Neural progenitor cell (in vitro differentiated cells): ENCODE data around the gene GRK1. TPM values are rescaled to one million over a fixed set of nuclear protein-coding genes. Genes with fewer than 3 reads are reported as not detected.
A peak's percentile ranks its signal among the peaks of the same experiment; 100 is the strongest.

ENCODE experiments used
- DNase-seq: peaks from one replicate; pipeline ENCODE4 v3.0.0-alpha.2; 2016; ENCODE audit warnings: low spot score
- H2AFZ ChIP-seq: fragments of 200-600 bp; sonication (generic); replicated peaks from 2 replicates; pipeline ENCODE4 v1.6.1; 2016; ENCODE audit warnings: antibody characterized with exemption
- H3F3A ChIP-seq: fragments of 200-600 bp; sonication (generic); 2 replicates; pipeline ENCODE4 v1.6.1; 2016; ENCODE audit warnings: antibody characterized with exemption, low read depth
- H3K27ac ChIP-seq: fragments of 200-600 bp; sonication (generic); 2 replicates; pipeline ENCODE4 v1.5.1; 2016; ENCODE audit warnings: mild to moderate bottlenecking
- H3K27me3 ChIP-seq: fragments of 200-600 bp; sonication (generic); 2 replicates; pipeline ENCODE4 v1.6.1; 2016; ENCODE audit warnings: mild to moderate bottlenecking, moderate library complexity
- H3K36me3 ChIP-seq: fragments of 200-600 bp; sonication (generic); 2 replicates; pipeline ENCODE4 v1.5.1; 2016
- H3K4me1 ChIP-seq: fragments of 200-600 bp; sonication (generic); 2 replicates; pipeline ENCODE4 v1.6.1; 2016; ENCODE audit warnings: mixed run types
- H3K4me2 ChIP-seq: fragments of 200-600 bp; sonication (generic); 2 replicates; pipeline ENCODE4 v1.6.1; 2016
- H3K4me3 ChIP-seq: fragments of 200-600 bp; sonication (generic); 2 replicates; pipeline ENCODE4 v1.5.1; 2016
- H3K79me2 ChIP-seq: fragments of 200-600 bp; sonication (generic); 2 replicates; pipeline ENCODE4 v1.6.1; 2016; ENCODE audit warnings: low read depth
- H3K9ac ChIP-seq: fragments of 200-600 bp; sonication (generic); 2 replicates; pipeline ENCODE4 v1.6.1; 2016
- H3K9me3 ChIP-seq: fragments of 200-600 bp; sonication (generic); 2 replicates; pipeline ENCODE4 v1.5.1; 2016; ENCODE audit warnings: low read depth
- H4K20me1 ChIP-seq: fragments of 200-600 bp; sonication (generic); 2 replicates; pipeline ENCODE4 v1.6.1; 2016; ENCODE audit warnings: low read depth
- H3K27ac Mint-ChIP-seq: 3 replicates; pipeline ENCODE4 v1.8.0; 2021; ENCODE audit warnings: mixed read lengths
- H3K27me3 Mint-ChIP-seq: 2 replicates; pipeline ENCODE4 v1.8.0; 2022; ENCODE audit warnings: low read depth, mild to moderate bottlenecking, inconsistent platforms, moderate library complexity, mixed read lengths; ENCODE audit not compliant: insufficient read depth
- H3K36me3 Mint-ChIP-seq: 3 replicates; pipeline ENCODE4 v1.8.0; 2021; ENCODE audit warnings: mixed read lengths
- H3K4me1 Mint-ChIP-seq: 3 replicates; pipeline ENCODE4 v1.8.0; 2021; ENCODE audit warnings: mixed read lengths
- H3K4me3 Mint-ChIP-seq: 3 replicates; pipeline ENCODE4 v1.8.0; 2021; ENCODE audit warnings: mild to moderate bottlenecking, moderate library complexity, mixed read lengths
- H3K9me3 Mint-ChIP-seq: 3 replicates; pipeline ENCODE4 v1.8.0; 2020; ENCODE audit warnings: mixed read lengths
- CTCF ChIP-seq: fragments of 200-600 bp; sonication (generic); IDR thresholded peaks from 2 replicates; pipeline ENCODE4 v1.5.1; 2017; ENCODE audit warnings: antibody characterized with exemption, mild to moderate bottlenecking
- EZH2 ChIP-seq: fragments of 200-600 bp; sonication (generic); IDR thresholded peaks from 2 replicates; pipeline ENCODE4 v1.6.1; 2017; ENCODE audit warnings: antibody characterized with exemption, mild to moderate bottlenecking, moderate library complexity
- EZH2phosphoT487 ChIP-seq: fragments of 200-600 bp; sonication (generic); IDR thresholded peaks from 2 replicates; pipeline ENCODE4 v1.6.1; 2017; ENCODE audit warnings: antibody characterized with exemption
- total RNA-seq: library from RNA; depleted of rRNA; stranded (reverse); fragments of >200 nt; gene quantifications from 2 replicates; pipeline ENCODE4 v1.2.3, GENCODE V29; 2015; ENCODE audit warnings: low replicate concordance

The GRK1 gene
- total RNA-seq, 1 donor from 2014 or later, result not detected

- H3K4me3 Mint-ChIP-seq, result no peak overlapping the region
- no peaks in the 10 kb centered on the region for H3K36me3 Mint-ChIP-seq
- H3K36me3 ChIP-seq, result no peaks in the 10 kb centered on the region
- no peak for DNase-seq
- no peak overlapping the region for H3K4me3 ChIP-seq
- H2AFZ ChIP-seq, result no peak overlapping the region
- peaks cover 19% of the 10 kb centered on the region for H3K27me3 Mint-ChIP-seq
- no peak overlapping the region for H3K4me2 ChIP-seq
- peaks cover 38% of the 10 kb centered on the region for H3K27me3 ChIP-seq
- peaks cover 11% of the 10 kb centered on the region for H3K4me1 Mint-ChIP-seq
- peaks cover 17% of the 10 kb centered on the region for H3F3A ChIP-seq
- H3K9me3 ChIP-seq, result no peaks in the 10 kb centered on the region
- no peaks in the 10 kb centered on the region for H3K9me3 Mint-ChIP-seq
- no peak overlapping the region for H3K9ac ChIP-seq
- peaks cover 12% of the 10 kb centered on the region for H3K4me1 ChIP-seq
- TF ChIP-seq EZH2, result no peak
- no peak for TF ChIP-seq EZH2phosphoT487
- no peaks in the 10 kb centered on the region for H3K79me2 ChIP-seq
- no peak overlapping the region for H3K27ac ChIP-seq
- peaks cover 12% of the 10 kb centered on the region for H4K20me1 ChIP-seq
- no peak overlapping the region for H3K27ac Mint-ChIP-seq
Observed at GRCh38 chr13:113762538-113762937, 95.5 kb downstream of the GRK1 start.

DNA sequence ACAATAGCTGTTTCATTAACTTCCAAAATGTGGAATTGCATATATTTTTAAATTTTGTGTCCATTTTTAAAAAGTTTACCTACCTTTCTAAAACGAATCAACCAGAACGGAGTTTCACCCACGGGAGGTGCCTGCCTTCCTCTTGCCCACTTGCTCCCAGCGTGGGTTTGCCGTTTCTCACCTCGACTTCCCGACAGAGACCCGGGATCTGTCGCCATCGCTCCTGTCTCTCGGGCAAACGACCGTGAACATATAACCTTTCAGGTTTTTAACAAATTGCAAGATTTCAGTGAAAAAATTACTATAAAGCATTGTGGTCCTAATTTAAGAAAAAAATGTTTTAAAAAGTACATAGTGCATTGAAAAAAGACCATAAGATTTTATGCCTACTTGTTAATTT is 96.2 kb downstream of the GRK1 start:
- peaks cover 8% of the 10 kb centered on the region for H3K4me1 Mint-ChIP-seq
- Histone ChIP-seq H3K4me2 (no peak overlapping the region), H3K9ac (no peak overlapping the region), H3K79me2 (no peaks in the 10 kb centered on the region), H4K20me1 (peaks cover 12% of the 10 kb centered on the region), H3K4me3 (no peak overlapping the region), H3K36me3 (no peaks in the 10 kb centered on the region), H3K9me3 (no peaks in the 10 kb centered on the region), H3F3A (peaks cover 14% of the 10 kb centered on the region), H3K27ac (no peak overlapping the region), H3K27me3 (peaks cover 31% of the 10 kb centered on the region), H2AFZ (no peak overlapping the region), H3K4me1 (peaks cover 9% of the 10 kb centered on the region)
- no peak overlapping the region for H3K4me3 Mint-ChIP-seq
- TF ChIP-seq EZH2phosphoT487, result no peak
- TF ChIP-seq EZH2, result no peak
- TF ChIP-seq CTCF, result no peak
- H3K27ac Mint-ChIP-seq, result no peak overlapping the region
- no peaks in the 10 kb centered on the region for H3K9me3 Mint-ChIP-seq
- no peak for DNase-seq
- H3K27me3 Mint-ChIP-seq, result peaks cover 17% of the 10 kb centered on the region
- no peaks in the 10 kb centered on the region for H3K36me3 Mint-ChIP-seq

GRCh38 chr13:113763961-113764792 is 97.2 kb downstream of the GRK1 start:
- Mint-ChIP-seq H3K27me3 (peaks cover 14% of the 10 kb centered on the region), H3K36me3 (no peaks in the 10 kb centered on the region), H3K4me3 (no peak overlapping the region), H3K9me3 (no peaks in the 10 kb centered on the region), H3K4me1 (peaks cover 4% of the 10 kb centered on the region), H3K27ac (peak overlapping the region; percentile 75)
- H3K79me2 ChIP-seq, result no peaks in the 10 kb centered on the region
- no peak overlapping the region for H3K27ac ChIP-seq
- H3K4me3 ChIP-seq, result no peak overlapping the region
- H3F3A ChIP-seq, result peaks cover 12% of the 10 kb centered on the region
- H4K20me1 ChIP-seq, result peaks cover 12% of the 10 kb centered on the region
- H3K27me3 ChIP-seq, result peaks cover 27% of the 10 kb centered on the region
- no peak for DNase-seq
- H3K9ac ChIP-seq, result no peak overlapping the region
- H3K4me1 ChIP-seq, result peaks cover 4% of the 10 kb centered on the region
- H3K36me3 ChIP-seq, result no peaks in the 10 kb centered on the region
- no peak overlapping the region for H3K4me2 ChIP-seq
- TF ChIP-seq EZH2 (no peak), CTCF (no peak), EZH2phosphoT487 (no peak)
- H3K9me3 ChIP-seq, result no peaks in the 10 kb centered on the region
- H2AFZ ChIP-seq, result no peak overlapping the region
